HepG2 (cell line): ENCODE results near the gene CXCL10. TPM values are rescaled to one million over a fixed set of nuclear protein-coding genes. Genes with fewer than 3 reads are reported as not detected.
A peak's percentile ranks its signal among the peaks of the same experiment; 100 is the strongest.

Experiments used
- ATAC-seq: fragments of 200-7000 bp; cut with Tn5 transposase; 3 replicates; pipeline ENCODE4 v1.9.1; 2020; ENCODE audit warnings: mild to moderate bottlenecking, moderate library complexity
- BruUV-seq: library from RNA; stranded (reverse); fragments of 400-500 nt; replicated peaks from 2 replicates; lab custom pipeline; 2021; lab: Mats Ljungman, UMichigan
- CTCF ChIA-PET: fragments of 300-600 bp; formaldehyde crosslinking; extraction: SDS; loops from one replicate; lab custom pipeline; 2021; ENCODE audit warnings: low total read pairs, inconsistent platforms, low intra/inter-chr PET ratio; lab: Yijun Ruan, JAX
- POLR2A ChIA-PET: fragments of 350-600 bp; sonication (Branson Sonifier 250); formaldehyde crosslinking; loops from one replicate; lab custom pipeline; 2020; ENCODE audit warnings: antibody characterized with exemption, inconsistent platforms; lab: Yijun Ruan, JAX
- DNase-seq: peaks from one replicate; pipeline ENCODE4 v3.0.0-alpha.2; 2015; ENCODE audit warnings: low spot score
- FAIRE-seq: peaks from 3 replicates; lab custom pipeline; 2011; peaks lifted over from hg19 to GRCh38; lab: Jason Lieb, UNC
- H2AFZ ChIP-seq: one replicate; pipeline ENCODE4 v1.6.1; 2011; ENCODE audit warnings: low read length, inconsistent platforms
- H3K27ac ChIP-seq: fragments of 300-600 bp; 3 replicates; pipeline ENCODE4 v1.8.0; 2011; ENCODE audit warnings: mixed run types, mild to moderate bottlenecking, mixed read lengths, low read length, inconsistent platforms; ENCODE audit not compliant: insufficient read depth; ENCODE audit errors: extremely low read length
- H3K27me3 ChIP-seq, 2 experiments: fragments of 200-600 bp in 1 of 2; 2 replicates in 1 of 2; 3 replicates in 1 of 2; pipeline versions ENCODE4 v1.6.0 to v1.8.0; 2011; ENCODE audit warnings: low read length in 2 of 2, mild to moderate bottlenecking in 2 of 2, moderate library complexity in 2 of 2, inconsistent platforms in 1 of 2; ENCODE audit not compliant: insufficient read depth in 2 of 2, control insufficient read depth in 1 of 2
- H3K36me3 ChIP-seq, 2 experiments: fragments of 200-600 bp in 1 of 2; replicated peaks in 1 of 2; 2 replicates in 1 of 2; 3 replicates in 1 of 2; pipeline versions ENCODE4 v1.5.1 to v1.8.0; 2011; ENCODE audit warnings: low read length in 2 of 2, inconsistent platforms in 1 of 2; ENCODE audit not compliant: insufficient read depth in 2 of 2, control insufficient read depth in 1 of 2
- H3K4me1 ChIP-seq: 2 replicates; pipeline ENCODE4 v1.5.1; 2012; ENCODE audit warnings: low read length, inconsistent platforms; ENCODE audit not compliant: insufficient read depth
- H3K4me2 ChIP-seq: 2 replicates; pipeline ENCODE4 v1.6.0; 2011; ENCODE audit warnings: low read depth, low read length, inconsistent platforms
- H3K4me3 ChIP-seq, 3 experiments: fragments of 200-600 bp in 1 of 3; sonication (generic), shearing (Covaris generic) in 1 of 3; replicated peaks in 1 of 3; 2 replicates each; pipeline ENCODE4 v1.5.1; 2011 to 2016; ENCODE audit warnings: low read length in 3 of 3, inconsistent platforms in 2 of 3, low read depth in 2 of 3, mild to moderate bottlenecking in 2 of 3, control low read depth in 1 of 3, mixed read lengths in 1 of 3; ENCODE audit not compliant: insufficient read depth in 1 of 3
- H3K79me2 ChIP-seq: one replicate; pipeline ENCODE4 v1.6.1; 2011; ENCODE audit warnings: low read length, inconsistent platforms; ENCODE audit not compliant: insufficient read depth
- H3K9ac ChIP-seq: 2 replicates; pipeline ENCODE4 v1.6.0; 2011; ENCODE audit warnings: mild to moderate bottlenecking, low read depth, low read length, inconsistent platforms; ENCODE audit not compliant: insufficient read depth
- H3K9me3 ChIP-seq: 2 replicates; pipeline ENCODE4 v1.5.1; 2012; ENCODE audit warnings: mild to moderate bottlenecking, low read length
- H4K20me1 ChIP-seq: 2 replicates; pipeline ENCODE4 v1.6.0; 2011; ENCODE audit warnings: inconsistent platforms, mild to moderate bottlenecking, low read length, moderate library complexity; ENCODE audit not compliant: insufficient read depth
- ATF2 ChIP-seq: sonication (generic); formaldehyde crosslinking; IDR thresholded peaks from 2 replicates; pipeline ENCODE4 v1.4.0; 2020; ENCODE audit warnings: missing genetic modification reagents
- BHLHE40 ChIP-seq: IDR thresholded peaks from 2 replicates; pipeline ENCODE4 v1.6.1; 2011; ENCODE audit warnings: low read length, improper control_type of control experiment
- HHEX ChIP-seq: IDR thresholded peaks from 2 replicates; pipeline ENCODE4 v1.6.1; 2016; ENCODE audit warnings: control low read depth
- IKZF4 ChIP-seq: sonication (generic); formaldehyde crosslinking; IDR thresholded peaks from 2 replicates; pipeline ENCODE4 v1.5.1; 2020; ENCODE audit warnings: borderline replicate concordance, mild to moderate bottlenecking, low read depth, missing genetic modification reagents; ENCODE audit errors: not compliant biosample characterization
- IRX3 ChIP-seq: sonication (generic); formaldehyde crosslinking; IDR thresholded peaks from 2 replicates; pipeline ENCODE4 v1.8.1; 2023; ENCODE audit warnings: mild to moderate bottlenecking, low read depth, missing genetic modification reagents, borderline replicate concordance
- MED1 ChIP-seq: sonication (generic); formaldehyde crosslinking; IDR thresholded peaks from 2 replicates; pipeline ENCODE4 v1.4.0; 2020; ENCODE audit warnings: missing genetic modification reagents
- SOX13 ChIP-seq, 3 experiments: fragments of 450-650 bp in 1 of 3; sonication (generic) in 1 of 3; formaldehyde crosslinking in 1 of 3; IDR thresholded peaks in 2 of 3; conservative IDR thresholded peaks in 1 of 3; 2 replicates each; pipeline versions ENCODE4 v1.5.0 to v1.6.1; 2016 to 2020; ENCODE audit warnings: antibody characterized with exemption in 1 of 3, mild to moderate bottlenecking in 1 of 3, missing compliant biosample characterization in 1 of 3, missing genetic modification reagents in 1 of 3, moderate library complexity in 1 of 3
- SOX5 ChIP-seq: IDR thresholded peaks from 2 replicates; pipeline ENCODE4 v1.6.1; 2016; ENCODE audit warnings: borderline replicate concordance
- SOX6 ChIP-seq, 2 experiments: fragments of 450-650 bp in 1 of 2; sonication (generic) in 1 of 2; formaldehyde crosslinking in 1 of 2; IDR thresholded peaks; 2 replicates each; pipeline versions ENCODE4 v1.4.0 to v1.6.1; 2017 to 2020; ENCODE audit warnings: antibody characterized with exemption in 1 of 2, mild to moderate bottlenecking in 1 of 2, missing genetic modification reagents in 1 of 2
- SUZ12 ChIP-seq: fragments of 150-350 bp; IDR thresholded peaks from 2 replicates; pipeline ENCODE4 v1.6.1; 2014; ENCODE audit warnings: low read depth, low read length
- TMF1 ChIP-seq: sonication (generic); formaldehyde crosslinking; IDR thresholded peaks from 2 replicates; pipeline ENCODE4 v1.8.1; 2022; ENCODE audit warnings: low read depth, missing genetic modification reagents
- ZNF180 ChIP-seq: sonication (generic); formaldehyde crosslinking; IDR thresholded peaks from 2 replicates; pipeline ENCODE4 v1.4.0; 2020; ENCODE audit warnings: low read depth, missing genetic modification reagents, borderline replicate concordance
- ZNF577 ChIP-seq: sonication (generic); formaldehyde crosslinking; IDR thresholded peaks from 2 replicates; pipeline ENCODE4 v1.4.0; 2020; ENCODE audit warnings: mild to moderate bottlenecking, low read depth, missing genetic modification reagents, borderline replicate concordance
- WGBS: methylation state at CpG from one replicate; pipeline ENCODE4 v1.1.6; 2017; ENCODE audit warnings: low lambda C conversion rate; 5-methylcytosine and 5-hydroxymethylcytosine counted together
- in situ Hi-C: cut with HindIII; loops from 2 replicates; pipeline ENCODE4 v1.10.0; 2017; ENCODE audit warnings: low pct_unique_long_range_greater_than_20kb; ENCODE audit not compliant: extremely low pct_ligation_motif_present
- intact Hi-C: fragments of 100-400 bp; cut with micrococcal nuclease; formaldehyde crosslinking; loops from one replicate; pipeline ENCODE4 v1.10.0; 2022; ENCODE audit not compliant: unreplicated experiment
- polyA plus RNA-seq, 8 experiments: library from polyadenylated mRNA; depleted of rRNA in 3 of 8; stranded (reverse) in 7 of 8; unstranded in 1 of 8; fragments of >200 nt; fragmentation: Illumina TruSeq in 4 of 8; extraction: Trizol in 4 of 8; gene quantifications; 2 replicates each; pipeline versions ENCODE4 v1.2.1 to v1.2.3, GENCODE V29; 2011 to 2016; ENCODE audit warnings: low read depth in 4 of 8, missing spikeins in 1 of 8, mixed read lengths in 1 of 8; ENCODE audit not compliant: insufficient read depth in 1 of 8
- total RNA-seq, 5 experiments: library from RNA; depleted of rRNA; stranded (reverse); fragments of >200 nt; fragmentation: Illumina TruSeq; extraction: Trizol; gene quantifications; 2 replicates each; pipeline ENCODE4 v1.2.3, GENCODE V29; 2016; ENCODE audit warnings: low read depth in 1 of 5

Gene CXCL10
- total and polyA plus RNA-seq, 2 of the 13 experiments (the other 11 are each of a cell fraction or from before 2014, with no cell fraction given): not detected

GRCh38 chr4:76055016-76055415, 31.7 kb upstream of the CXCL10 start:
- in situ Hi-C loops: no loop called here
- Histone ChIP-seq H3K36me3 (no peaks in the 10 kb centered on the region), H4K20me1 (no peaks in the 10 kb centered on the region)

GRCh38 chr4:76053730-76054129, 30.4 kb upstream of the CXCL10 start:
- Histone ChIP-seq H2AFZ (no peak overlapping the region), H3K79me2 (no peaks in the 10 kb centered on the region), H4K20me1 (no peaks in the 10 kb centered on the region), H3K9ac (no peak overlapping the region), H3K36me3 (no peaks in the 10 kb centered on the region), H3K27ac (no peak overlapping the region), H3K4me1 (peaks cover 11% of the 10 kb centered on the region), H3K9me3 (no peaks in the 10 kb centered on the region), H3K27me3 (no peaks in the 10 kb centered on the region), H3K4me3 (no peak overlapping the region), H3K4me2 (no peak overlapping the region)
- in situ Hi-C loops: no loop called here
- peak; percentile 59 for TF ChIP-seq SOX5 (CRISPR knock-in tag)
- no peak for TF ChIP-seq MED1 (CRISPR knock-in tag)
- TF ChIP-seq BHLHE40: peak; percentile 85
- TF ChIP-seq SOX6 (IDR thresholded peaks at IDR 0.05): no peak
- TF ChIP-seq SOX6 (CRISPR knock-in tag; IDR thresholded peaks at IDR 0.05): 0 out of 2 replicates have a peak, but pooled peaks have one; percentile 18
- no peak for TF ChIP-seq SOX13 (IDR thresholded peaks at IDR 0.05)
- TF ChIP-seq SOX13 (CRISPR knock-in tag; conservative IDR thresholded peaks at IDR 0.05 in 1 of 2, IDR thresholded peaks at IDR 0.05 in 1 of 2): peak in 1 of 2 experiments; percentile 64; a peak in 1 of 4 replicates
- ATAC-seq: no peak
- BruUV-seq: no TSS peak
- no peak for FAIRE-seq
- DNase-seq: peak; percentile 35
- ChIA-PET POLR2A (no interaction called here), CTCF (no interaction called here)
- WGBS: 1% methylated on average over 4 of the region's 4 CpGs
- intact Hi-C loops: no loop called here

More at GRCh38 chr4:76055016-76055415, 31.7 kb upstream of the CXCL10 start:
- no peaks in the 10 kb centered on the region for H3K27me3 ChIP-seq
- no peak for ATAC-seq
- POLR2A ChIA-PET: no interaction called here
- FAIRE-seq: no peak
- BruUV-seq: no TSS peak
- H3K4me2 ChIP-seq: no peak overlapping the region
- H3K4me1 ChIP-seq: peaks cover 24% of the 10 kb centered on the region
- CTCF ChIA-PET: no interaction called here
- WGBS: 42% methylated on average over 2 of the region's 2 CpGs
- no peaks in the 10 kb centered on the region for H3K9me3 ChIP-seq
- no peak overlapping the region for H3K9ac ChIP-seq
- no peak overlapping the region for H2AFZ ChIP-seq
- intact Hi-C loops: no loop called here
- no peak overlapping the region for H3K27ac ChIP-seq
- no peak for TF ChIP-seq IKZF4 (CRISPR knock-in tag)
- no peak for TF ChIP-seq SUZ12
- TF ChIP-seq ZNF180 (CRISPR knock-in tag): no peak
- no peak for TF ChIP-seq ATF2
- TF ChIP-seq ZNF577 (CRISPR knock-in tag): no peak
- no peak for TF ChIP-seq HHEX
- no peak for TF ChIP-seq IRX3 (CRISPR knock-in tag)
- no peak for TF ChIP-seq TMF1 (CRISPR knock-in tag)
- DNase-seq: no peak
- H3K4me3 ChIP-seq: no peak overlapping the region
- H3K79me2 ChIP-seq: no peaks in the 10 kb centered on the region
